Fibroblast of pulmonary artery (primary cell): ENCODE measurements around the gene KCNH1.

Experiments used
- DNase-seq: peaks from one replicate; pipeline ENCODE4 v3.0.0-alpha.2; 2010; ENCODE audit warnings: low read depth
- H3K4me3 ChIP-seq: replicated peaks from 2 replicates; pipeline ENCODE4 v1.5.1; 2011; ENCODE audit warnings: low read depth, mild to moderate bottlenecking, control low read depth, low read length, moderate library complexity
- CTCF ChIP-seq: IDR thresholded peaks from 2 replicates; pipeline ENCODE4 v1.5.1; 2011; ENCODE audit warnings: mild to moderate bottlenecking, control low read depth, low read length, inconsistent platforms; ENCODE audit errors: missing control alignments

Gene KCNH1

DNA sequence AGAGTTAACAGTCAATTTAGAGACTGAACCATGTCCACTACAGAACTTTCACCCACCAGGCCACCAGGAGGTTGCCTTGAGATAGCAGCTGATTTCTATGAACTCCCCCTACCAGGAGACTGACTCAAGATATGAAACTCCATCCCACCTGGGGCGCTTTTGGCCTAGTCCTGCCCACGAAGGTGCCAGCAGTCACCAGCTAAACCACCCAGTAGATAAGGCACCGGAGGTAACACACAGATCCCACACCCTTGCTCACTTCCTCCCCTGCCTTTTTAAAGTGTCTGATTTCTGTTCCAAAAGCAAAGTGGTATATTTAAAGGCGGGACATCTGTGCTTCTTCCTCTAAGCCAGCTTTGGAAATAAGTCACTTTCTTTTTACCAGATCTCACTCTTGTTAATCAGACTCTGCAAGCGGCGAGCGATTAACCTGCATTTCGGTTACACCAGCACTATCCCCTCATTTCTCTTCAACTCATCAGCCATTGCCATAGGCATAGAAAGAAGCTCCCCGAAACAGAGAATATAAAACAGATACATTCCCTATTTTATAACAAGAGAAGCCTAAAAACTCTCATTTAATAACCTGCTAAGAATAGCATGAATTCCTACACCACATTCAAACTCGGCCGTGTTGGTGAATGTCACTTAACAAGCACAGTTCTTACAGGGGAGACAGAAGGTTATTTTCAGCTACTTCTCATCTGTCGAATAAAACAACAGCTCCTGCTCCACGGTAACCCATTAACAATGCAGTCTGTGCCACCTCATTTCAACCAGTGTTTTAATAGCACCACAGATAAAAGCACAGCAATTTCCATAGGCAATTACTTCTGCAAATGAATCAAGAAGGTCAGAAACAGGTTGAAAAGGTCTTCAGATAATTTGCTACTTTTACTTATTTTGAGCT lies 318.1 kb downstream of the KCNH1 start:
- no peak for DNase-seq
- H3K4me3 ChIP-seq: no peak overlapping the region
- no peak for TF ChIP-seq CTCF

- TF ChIP-seq CTCF: no peak
- no peak for DNase-seq
- no peak overlapping the region for H3K4me3 ChIP-seq
Observed at GRCh38 chr1:210814382-210815123, 319.4 kb downstream of the KCNH1 start.

GRCh38 chr1:210801501-210801900 lies 332.4 kb downstream of the KCNH1 start:
- TF ChIP-seq CTCF: no peak
- no peak for DNase-seq
- no peak overlapping the region for H3K4me3 ChIP-seq

DNA sequence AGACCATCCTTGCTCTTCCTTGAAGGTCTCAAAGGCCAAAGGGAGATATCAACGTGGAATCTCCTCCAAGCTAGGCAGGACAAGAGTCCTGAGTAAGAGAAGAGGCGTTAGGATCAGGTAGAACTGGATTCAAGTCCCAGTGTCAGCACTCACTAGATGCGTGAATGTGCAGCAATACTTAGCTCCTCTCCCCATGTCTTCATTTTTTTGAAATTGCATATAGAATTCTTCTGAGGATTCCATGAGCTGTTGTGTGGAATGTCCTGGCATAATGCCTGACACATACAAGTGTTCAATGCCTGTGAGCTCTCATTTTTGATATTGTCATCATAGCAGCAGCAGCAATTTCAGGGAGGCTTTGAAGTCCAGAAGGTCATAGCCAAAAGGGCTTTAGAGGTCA lies 333.2 kb downstream of the KCNH1 start:
- TF ChIP-seq CTCF: no peak
- DNase-seq: no peak
- H3K4me3 ChIP-seq: no peak overlapping the region

DNA sequence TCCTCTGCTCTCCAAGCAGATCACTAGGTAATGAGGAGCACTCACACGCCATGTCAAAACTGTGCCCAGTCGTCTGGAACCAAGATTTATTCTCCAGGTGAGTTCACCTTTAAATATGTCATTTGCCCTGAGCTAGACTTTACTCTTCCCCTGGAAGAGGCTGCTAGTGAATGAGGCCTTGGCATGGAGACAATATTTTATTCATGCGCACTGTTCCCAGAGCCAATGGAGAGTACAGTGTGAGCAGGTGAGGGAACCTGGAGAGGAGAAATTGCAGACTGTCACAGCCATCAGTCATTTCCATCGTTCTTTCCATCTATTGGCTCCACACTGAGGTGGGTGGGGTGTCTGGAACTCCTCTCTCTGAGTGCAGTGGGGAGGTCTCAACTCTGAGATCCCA lies 333.6 kb downstream of the KCNH1 start:
- no peak for TF ChIP-seq CTCF
- DNase-seq: no peak

GRCh38 chr1:210797422-210797821 lies 336.5 kb downstream of the KCNH1 start:
- no peak overlapping the region for H3K4me3 ChIP-seq
- DNase-seq: no peak
- TF ChIP-seq CTCF: no peak

More for the DNA sequence above, 333.6 kb downstream of the KCNH1 start:
- H3K4me3 ChIP-seq: no peak overlapping the region
